Kidney (tissue), 14 donors: ENCODE results near the gene MYBPH. TPM values are rescaled to one million over a fixed set of nuclear protein-coding genes. Genes with fewer than 3 reads are reported as not detected.
A peak's percentile ranks its signal among the peaks of the same experiment; 100 is the strongest.

ENCODE experiments used
- DNase-seq, 5 donors: peaks; one replicate each; pipeline ENCODE4 v3.0.0-alpha.2; 2013 to 2020
- FAIRE-seq: peaks from 2 replicates; lab custom pipeline; 2012; peaks lifted over from hg19 to GRCh38; lab: Jason Lieb, UNC
- H3K27ac ChIP-seq, 2 donors: one replicate each; pipeline ENCODE4 v1.7.0; 2013; ENCODE audit warnings: low read depth in 2 of 2, low read length in 2 of 2, inconsistent platforms in 1 of 2
- H3K27me3 ChIP-seq: one replicate; pipeline ENCODE4 v1.7.1; 2013; ENCODE audit warnings: low read length, inconsistent platforms; ENCODE audit not compliant: control insufficient read depth, insufficient read depth
- H3K36me3 ChIP-seq, 3 donors: one replicate each; pipeline versions ENCODE4 v1.7.0 to v1.7.1; 2013; ENCODE audit warnings: low read length in 3 of 3, control low read depth in 1 of 3, inconsistent platforms in 1 of 3; ENCODE audit not compliant: insufficient read depth in 3 of 3, control insufficient read depth in 2 of 3
- H3K4me1 ChIP-seq, 3 donors: one replicate each; pipeline versions ENCODE4 v1.7.0 to v1.7.1; 2013; ENCODE audit warnings: low read length in 3 of 3, inconsistent platforms in 1 of 3, low read depth in 1 of 3; ENCODE audit not compliant: control insufficient read depth in 2 of 3, insufficient read depth in 2 of 3
- H3K4me3 ChIP-seq, 3 donors: one replicate each; pipeline versions ENCODE4 v1.7.0 to v1.8.1; 2013; ENCODE audit warnings: low read length in 3 of 3, control low read depth in 1 of 3, inconsistent platforms in 1 of 3
- H3K9ac ChIP-seq, 3 donors: one replicate each; pipeline versions ENCODE4 v1.7.0 to v1.7.1; 2013; ENCODE audit warnings: low read length in 3 of 3, control low read depth in 1 of 3, inconsistent platforms in 1 of 3
- H3K9me3 ChIP-seq, 3 donors: one replicate each; pipeline versions ENCODE4 v1.7.0 to v1.7.1; 2013; ENCODE audit warnings: low read length in 3 of 3, control low read depth in 1 of 3, inconsistent platforms in 1 of 3; ENCODE audit not compliant: control insufficient read depth in 2 of 3, insufficient read depth in 1 of 3
- intact Hi-C: fragments of 100-400 bp; cut with DNase I; formaldehyde crosslinking; loops from one replicate; pipeline ENCODE4 v1.11.1; 2022
- polyA plus RNA-seq: library from polyadenylated mRNA; stranded (reverse); fragments of 350-450 nt; fragmentation: Illumina TruSeq; extraction: RNeasy Lipid Tissue Mini Kit (QIAGEN cat#74804); gene quantifications from one replicate; pipeline ENCODE4 v1.2.3, GENCODE V29; 2014; ENCODE audit warnings: low read depth, low replicate concordance; ENCODE audit not compliant: insufficient read depth
- total RNA-seq: library from RNA; stranded (reverse); fragmentation: NEBNext Ultra II Directional; extraction: Animal tissue kit (Norgen Biotek cat#: 25700); gene quantifications from one replicate; pipeline ENCODE4 v1.2.1, GENCODE V29; 2021
- TF ChIP-seq, protein P1 (sequence below): IDR thresholded peaks from 3 replicates; pipeline ENCODE4 v1.5.1; 2012; ENCODE audit warnings: mild to moderate bottlenecking, moderate library complexity, borderline replicate concordance; ENCODE audit not compliant: insufficient read depth; ENCODE audit errors: extremely low read depth
- donor health status: control.
- donor health status: control.
- donor health status: control.
- donor health status: control.
- donor health status: control.
- donor health status: DM: yes; HTN: yes; CAD: no.
- donor health status: Normal renal cell carcinoma (clear cell type).

The MYBPH gene
- total and polyA plus RNA-seq, 2 donors from 2014 or later, result 2.3 TPM; not detected in 1

DNA sequence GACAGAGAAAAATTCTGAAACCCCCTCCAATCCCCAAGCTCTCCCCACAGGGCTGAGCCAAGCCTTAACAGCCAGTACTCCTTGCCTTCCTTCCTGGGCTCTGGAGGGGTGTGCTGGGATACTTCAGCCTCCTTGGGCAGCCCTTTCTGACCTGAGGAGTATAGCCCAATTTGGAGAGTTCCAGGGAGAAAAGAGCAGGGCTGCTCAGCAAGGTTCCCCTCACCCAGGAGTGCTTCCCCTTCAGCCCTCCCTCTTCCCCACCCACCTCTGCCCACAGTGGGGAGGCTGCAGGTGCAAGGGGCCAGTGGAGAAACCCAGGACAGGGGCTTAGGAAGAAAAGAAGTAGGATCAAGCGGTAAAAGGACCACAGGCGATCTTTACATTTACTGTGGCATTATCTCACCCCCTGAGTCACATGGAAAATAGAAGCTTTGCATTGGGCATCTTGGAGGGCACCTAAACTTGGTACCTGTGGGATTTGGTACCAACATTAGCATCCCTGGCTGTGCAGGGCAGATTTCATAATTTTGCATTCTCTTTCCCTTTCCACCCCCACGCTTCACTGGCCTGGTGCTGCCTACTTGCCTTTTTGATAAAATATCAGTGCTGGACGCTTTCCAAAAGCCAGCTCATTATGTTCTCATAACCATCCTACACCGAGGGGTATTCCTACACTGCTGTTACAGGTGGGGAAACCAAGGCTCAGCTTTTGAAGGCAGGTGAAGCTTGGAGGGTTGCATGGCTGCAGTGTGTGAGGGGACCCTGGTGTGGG lies 50.9 kb downstream of the MYBPH start:
- Histone ChIP-seq H3K9me3 (no peaks in the 10 kb centered on the region), H3K4me1 (peaks cover 3 to 23% (median 14%) of the 10 kb centered on the region in 3 donors), H3K36me3 (no peaks in the 10 kb centered on the region), H3K27me3 (no peaks in the 10 kb centered on the region), H3K9ac (no peak overlapping the region), H3K4me3 (no peak overlapping the region), H3K27ac (no peak overlapping the region)
- no peak for FAIRE-seq
- DNase-seq, result peak in 1 of 5 donors; percentile 5
- intact Hi-C loops, result no loop called here
- TF ChIP-seq, protein P1, sequence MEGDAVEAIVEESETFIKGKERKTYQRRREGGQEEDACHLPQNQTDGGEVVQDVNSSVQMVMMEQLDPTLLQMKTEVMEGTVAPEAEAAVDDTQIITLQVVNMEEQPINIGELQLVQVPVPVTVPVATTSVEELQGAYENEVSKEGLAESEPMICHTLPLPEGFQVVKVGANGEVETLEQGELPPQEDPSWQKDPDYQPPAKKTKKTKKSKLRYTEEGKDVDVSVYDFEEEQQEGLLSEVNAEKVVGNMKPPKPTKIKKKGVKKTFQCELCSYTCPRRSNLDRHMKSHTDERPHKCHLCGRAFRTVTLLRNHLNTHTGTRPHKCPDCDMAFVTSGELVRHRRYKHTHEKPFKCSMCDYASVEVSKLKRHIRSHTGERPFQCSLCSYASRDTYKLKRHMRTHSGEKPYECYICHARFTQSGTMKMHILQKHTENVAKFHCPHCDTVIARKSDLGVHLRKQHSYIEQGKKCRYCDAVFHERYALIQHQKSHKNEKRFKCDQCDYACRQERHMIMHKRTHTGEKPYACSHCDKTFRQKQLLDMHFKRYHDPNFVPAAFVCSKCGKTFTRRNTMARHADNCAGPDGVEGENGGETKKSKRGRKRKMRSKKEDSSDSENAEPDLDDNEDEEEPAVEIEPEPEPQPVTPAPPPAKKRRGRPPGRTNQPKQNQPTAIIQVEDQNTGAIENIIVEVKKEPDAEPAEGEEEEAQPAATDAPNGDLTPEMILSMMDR, result no peak

DNA sequence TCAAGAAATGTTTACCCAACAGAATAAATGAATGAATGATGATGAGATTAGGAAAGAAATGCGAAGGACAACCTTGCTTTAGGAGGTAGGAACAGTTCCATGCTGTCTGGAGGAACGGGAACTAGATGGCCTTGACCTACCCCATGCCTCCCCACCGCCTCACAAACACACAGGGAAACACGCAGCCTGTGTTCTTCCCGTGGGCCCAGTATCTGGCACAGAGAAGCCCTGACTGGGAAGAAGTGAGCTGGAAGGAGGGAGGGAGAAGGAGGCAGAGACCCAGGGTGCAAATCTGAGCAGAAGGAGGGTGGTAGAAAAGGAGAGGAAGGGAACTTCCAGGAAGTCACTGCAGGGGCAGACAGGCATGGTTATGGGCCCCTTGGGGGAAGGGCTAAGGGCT lies 51.6 kb downstream of the MYBPH start:
- intact Hi-C loops, result no loop called here
- H3K36me3 ChIP-seq, result no peaks in the 10 kb centered on the region
- no peak overlapping the region for H3K27ac ChIP-seq
- H3K9ac ChIP-seq, result no peak overlapping the region
- FAIRE-seq (no peak), DNase-seq (peak in 1 of 5 donors; percentile 3)
- H3K4me3 ChIP-seq, result no peak overlapping the region
- no peaks in the 10 kb centered on the region for H3K27me3 ChIP-seq
- TF ChIP-seq, protein P1, result no peak
- H3K4me1 ChIP-seq, result peaks cover 3 to 22% (median 14%) of the 10 kb centered on the region in 3 donors
- no peaks in the 10 kb centered on the region for H3K9me3 ChIP-seq

DNA sequence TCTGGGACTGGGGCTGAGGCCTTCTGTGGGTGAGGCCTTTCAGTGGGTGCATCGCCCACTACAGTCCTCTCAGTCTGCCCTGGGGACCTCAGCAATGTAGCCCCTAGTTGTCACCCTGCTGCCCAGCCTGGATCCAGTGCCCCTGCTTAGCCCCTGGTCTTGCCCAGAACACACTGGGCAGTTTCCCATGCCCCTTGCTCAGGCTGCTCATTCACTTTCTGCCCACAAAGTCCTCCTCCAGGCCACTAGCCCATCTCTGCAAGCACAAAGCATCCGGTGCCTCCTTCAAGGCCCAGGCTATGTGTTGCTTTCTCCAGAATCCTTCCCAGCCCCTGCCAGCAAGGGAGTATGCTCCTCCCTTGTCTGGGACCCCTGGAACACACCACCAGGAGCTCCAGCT lies 53.5 kb downstream of the MYBPH start:
- intact Hi-C loops, result no loop called here
- H3K27ac ChIP-seq, result no peak overlapping the region
- no peaks in the 10 kb centered on the region for H3K9me3 ChIP-seq
- H3K4me1 ChIP-seq, result peaks cover 3 to 11% (median 7%) of the 10 kb centered on the region in 3 donors
- no peak overlapping the region for H3K9ac ChIP-seq
- TF ChIP-seq, protein P1, result no peak
- no peak for FAIRE-seq
- H3K4me3 ChIP-seq, result no peak overlapping the region
- H3K36me3 ChIP-seq, result no peaks in the 10 kb centered on the region
- H3K27me3 ChIP-seq, result no peaks in the 10 kb centered on the region
- peak in 1 of 5 donors; percentile 5 for DNase-seq
